ENCODE measurements around the gene SCAMP2. TPM values are rescaled to one million over a fixed set of nuclear protein-coding genes. Genes with fewer than 3 reads are reported as not detected.

Gene SCAMP2
- total RNA-seq, 4 donors from 2014 or later, result 51.1 to 82.7 (median 64.4) TPM

DNA sequence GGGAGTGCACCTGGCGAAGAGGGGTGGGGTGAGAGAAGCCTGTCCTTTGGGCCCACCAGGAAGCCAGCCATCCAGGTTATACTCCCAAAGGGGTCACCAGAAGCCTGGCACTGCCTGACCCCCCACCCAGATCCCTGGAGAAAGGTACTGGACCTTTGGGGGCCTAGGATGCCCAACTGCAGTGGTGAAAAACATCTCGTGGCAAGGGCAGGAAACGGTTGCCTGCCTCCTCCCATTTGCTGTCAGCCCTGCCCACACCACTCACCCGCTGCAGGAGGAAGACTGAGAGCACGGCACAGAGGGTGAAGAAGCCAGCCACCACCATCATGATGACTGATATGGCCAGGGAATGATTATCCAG lies 28.0 kb downstream of the SCAMP2 start:
- TF ChIP-seq, protein P1, sequence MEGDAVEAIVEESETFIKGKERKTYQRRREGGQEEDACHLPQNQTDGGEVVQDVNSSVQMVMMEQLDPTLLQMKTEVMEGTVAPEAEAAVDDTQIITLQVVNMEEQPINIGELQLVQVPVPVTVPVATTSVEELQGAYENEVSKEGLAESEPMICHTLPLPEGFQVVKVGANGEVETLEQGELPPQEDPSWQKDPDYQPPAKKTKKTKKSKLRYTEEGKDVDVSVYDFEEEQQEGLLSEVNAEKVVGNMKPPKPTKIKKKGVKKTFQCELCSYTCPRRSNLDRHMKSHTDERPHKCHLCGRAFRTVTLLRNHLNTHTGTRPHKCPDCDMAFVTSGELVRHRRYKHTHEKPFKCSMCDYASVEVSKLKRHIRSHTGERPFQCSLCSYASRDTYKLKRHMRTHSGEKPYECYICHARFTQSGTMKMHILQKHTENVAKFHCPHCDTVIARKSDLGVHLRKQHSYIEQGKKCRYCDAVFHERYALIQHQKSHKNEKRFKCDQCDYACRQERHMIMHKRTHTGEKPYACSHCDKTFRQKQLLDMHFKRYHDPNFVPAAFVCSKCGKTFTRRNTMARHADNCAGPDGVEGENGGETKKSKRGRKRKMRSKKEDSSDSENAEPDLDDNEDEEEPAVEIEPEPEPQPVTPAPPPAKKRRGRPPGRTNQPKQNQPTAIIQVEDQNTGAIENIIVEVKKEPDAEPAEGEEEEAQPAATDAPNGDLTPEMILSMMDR (IDR thresholded peaks at IDR 0.05; ENCODE audit: low read depth), result no peak

DNA sequence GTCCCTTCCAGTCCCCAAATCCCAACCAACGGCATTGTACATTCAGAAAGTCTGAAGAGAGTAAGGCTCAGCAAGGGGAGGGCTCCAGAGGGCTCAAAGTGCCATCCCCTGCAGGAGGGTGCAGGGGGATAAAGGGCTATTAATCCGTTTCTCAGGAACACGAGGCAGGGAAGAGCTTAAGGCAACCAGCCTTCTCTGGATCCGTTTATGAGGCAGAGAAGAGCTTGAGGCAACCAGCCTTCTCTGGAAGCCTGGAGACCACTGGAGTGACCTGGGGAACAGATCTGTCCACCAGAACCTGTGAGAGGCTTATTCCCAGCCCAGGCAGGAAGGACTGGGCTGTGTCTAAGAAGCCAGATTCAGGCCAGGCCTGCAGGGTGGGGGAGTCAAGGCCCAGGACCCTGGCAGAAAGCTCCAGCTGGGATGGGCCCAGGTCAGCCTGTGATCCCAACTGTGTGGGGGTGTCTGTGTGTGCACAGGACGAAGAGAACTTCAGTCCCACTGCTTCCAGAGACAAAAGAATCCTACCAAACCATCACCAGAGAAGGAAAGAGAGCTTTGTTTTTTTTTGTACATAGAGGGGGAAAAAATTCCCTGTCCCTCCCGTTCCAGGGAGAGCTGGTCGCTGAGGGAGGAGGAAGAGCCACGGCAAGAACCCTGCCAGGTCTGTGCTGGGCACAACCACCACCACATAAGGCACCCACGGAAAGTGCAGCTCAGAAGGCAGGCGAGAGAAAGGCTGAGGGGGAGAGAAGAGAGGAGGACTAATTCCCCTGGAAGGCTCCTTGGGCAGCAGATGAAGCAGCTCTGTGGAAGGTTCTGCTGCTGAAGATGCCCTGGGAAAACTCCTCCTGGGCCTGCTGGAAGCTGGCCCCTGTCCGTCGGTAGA lies 28.6 kb downstream of the SCAMP2 start:
- TF ChIP-seq, protein P1 (IDR thresholded peaks at IDR 0.05; ENCODE audit: low read depth), result no peak

DNA sequence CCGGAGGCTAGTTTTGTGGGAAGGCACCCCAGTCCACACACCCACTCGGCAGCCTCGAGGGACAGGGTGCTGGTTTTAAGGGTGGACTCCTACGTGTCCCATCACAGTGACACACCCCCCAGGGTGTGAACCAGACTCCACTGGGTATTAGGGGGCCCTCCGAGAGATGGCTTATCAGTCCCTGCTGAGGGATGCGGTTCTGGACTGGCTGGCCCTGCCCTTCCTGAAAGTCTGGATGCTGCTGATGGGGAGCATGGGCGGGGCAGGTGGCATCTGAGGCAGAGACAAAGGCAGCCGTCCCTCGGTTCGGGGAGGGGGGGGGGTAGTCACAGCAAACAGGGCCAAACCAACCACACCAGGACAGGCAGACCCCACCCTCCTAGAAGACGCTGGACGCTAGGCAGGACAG lies 29.3 kb downstream of the SCAMP2 start:
- TF ChIP-seq, protein P1 (IDR thresholded peaks at IDR 0.05; ENCODE audit: low read depth), result no peak

DNA sequence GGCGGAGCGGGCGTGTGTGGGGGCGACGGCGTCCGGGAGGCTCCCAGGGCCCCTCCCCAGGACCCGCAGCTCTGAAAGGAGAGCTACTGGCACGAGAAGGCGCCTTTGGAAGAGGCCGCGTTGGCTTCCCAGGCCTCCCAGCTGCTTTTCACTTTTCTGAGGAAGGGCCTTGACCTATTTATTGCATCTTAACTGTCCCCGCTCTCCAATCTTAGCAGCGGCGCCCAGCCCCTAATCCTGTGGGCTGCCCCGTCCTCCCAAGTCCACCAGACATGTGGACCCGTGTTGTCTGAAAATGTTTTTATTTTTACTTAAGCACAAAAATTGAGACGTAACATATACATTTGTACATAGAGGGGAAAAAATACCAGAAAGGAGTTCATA lies 29.7 kb downstream of the SCAMP2 start:
- TF ChIP-seq, protein P1 (IDR thresholded peaks at IDR 0.05; ENCODE audit: low read depth), result no peak

DNA sequence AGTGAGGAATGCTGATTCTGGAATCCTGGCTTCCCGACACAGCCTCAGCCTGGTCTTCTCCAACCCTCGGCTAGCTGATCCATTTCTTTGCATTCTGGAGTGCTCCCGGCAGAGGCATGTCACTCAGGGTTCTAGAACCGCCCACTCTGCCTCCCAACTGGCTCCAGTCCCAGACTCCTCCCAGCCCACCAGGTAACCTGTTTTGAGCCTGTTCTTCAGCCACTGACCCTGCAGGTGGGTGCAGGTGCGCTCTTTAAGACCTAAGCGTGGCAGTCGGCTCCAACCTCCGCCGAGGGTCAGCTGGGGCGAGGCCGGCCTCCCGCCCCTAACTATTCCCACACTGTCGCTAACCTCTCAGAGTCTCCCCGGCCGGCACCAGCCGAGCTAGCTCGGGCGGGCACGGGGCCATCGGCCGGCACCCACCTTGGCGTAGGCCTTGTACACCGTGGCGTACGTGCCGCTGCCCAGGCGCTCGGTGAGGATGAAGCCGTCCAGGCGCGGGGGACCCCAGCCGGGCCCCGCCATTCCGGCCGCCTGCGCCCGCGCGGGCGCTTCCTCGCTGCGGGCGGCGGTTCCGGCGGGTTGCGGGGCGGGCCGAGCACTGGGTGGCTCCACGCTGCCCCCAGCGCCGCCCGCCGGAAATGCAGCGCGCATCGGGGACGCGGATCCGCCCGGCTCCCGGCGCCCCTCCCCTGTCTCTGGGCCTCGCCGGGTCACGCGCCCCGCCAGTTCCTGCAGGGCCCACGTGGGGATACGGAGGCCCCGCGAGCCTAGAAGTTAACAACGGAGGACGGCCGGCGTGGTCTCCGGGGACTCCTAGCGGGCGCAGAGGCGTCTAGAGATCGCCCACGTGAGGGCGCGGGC lies 30.4 kb downstream of the SCAMP2 start, which contains the start of gene ULK3:
TSS of gene ULK3 (minus strand) at position 576 of the 864 bp plus-strand sequence. CDS start at position 525, 51 bp downstream.
- TF ChIP-seq, protein P1 (IDR thresholded peaks at IDR 0.05; ENCODE audit: low read depth), result no peak

DNA sequence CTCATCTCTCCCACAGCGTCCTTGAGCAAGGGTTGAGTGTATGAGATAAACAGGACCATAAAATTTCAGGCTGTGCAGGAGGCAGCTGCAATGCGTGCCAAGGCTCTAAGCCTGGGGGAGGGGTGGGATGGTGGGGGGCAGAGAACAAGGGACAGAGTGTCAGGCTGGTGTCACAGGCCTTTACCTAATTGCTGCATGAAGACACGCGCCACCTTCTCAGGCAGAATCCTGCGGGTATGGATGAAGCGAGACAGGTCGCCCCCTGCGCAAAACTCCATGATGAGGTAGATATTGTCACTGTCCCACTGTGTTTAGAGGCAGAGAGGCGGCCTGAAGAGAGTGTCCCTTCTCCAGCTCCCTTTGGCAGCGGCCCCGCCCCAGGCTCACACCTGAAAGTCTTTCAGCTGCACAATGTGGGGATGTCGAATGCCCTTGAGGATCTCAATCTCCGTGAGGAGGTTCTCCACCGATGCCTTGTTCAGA lies 31.2 kb downstream of the SCAMP2 start:
- TF ChIP-seq, protein P1 (IDR thresholded peaks at IDR 0.05; ENCODE audit: low read depth), result no peak

Data from subcutaneous adipose tissue (tissue), 4 donors.